H9 (cell line): ENCODE results near the gene METRNL. TPM values are rescaled to one million over a fixed set of nuclear protein-coding genes. Genes with fewer than 3 reads are reported as not detected.
A peak's percentile ranks its signal among the peaks of the same experiment; 100 is the strongest.

Experiments
- DNase-seq: peaks from one replicate; pipeline ENCODE4 v3.0.0-alpha.2; 2017
- H2AFZ ChIP-seq: one replicate; pipeline ENCODE4 v1.6.1; 2013; ENCODE audit warnings: mild to moderate bottlenecking, low read length, control low read depth, moderate library complexity
- H2AK5ac ChIP-seq: 2 replicates; pipeline ENCODE4 v1.6.1; 2013; ENCODE audit warnings: low read length, control low read depth, mixed read lengths; ENCODE audit not compliant: insufficient read length
- H2BK120ac ChIP-seq: one replicate; pipeline ENCODE4 v1.6.1; 2013; ENCODE audit warnings: low read depth, mild to moderate bottlenecking, low read length, control low read depth, inconsistent platforms; ENCODE audit not compliant: poor library complexity, severe bottlenecking
- H2BK12ac ChIP-seq: 2 replicates; pipeline ENCODE4 v1.6.1; 2013; ENCODE audit warnings: low read length, control low read depth, mixed read lengths, low read depth; ENCODE audit not compliant: insufficient read length
- H2BK15ac ChIP-seq: 2 replicates; pipeline ENCODE4 v1.6.1; 2013; ENCODE audit warnings: low read depth, low read length, control low read depth
- H2BK20ac ChIP-seq: one replicate; pipeline ENCODE4 v1.6.1; 2013; ENCODE audit warnings: low read depth, mild to moderate bottlenecking, low read length, control low read depth, inconsistent platforms; ENCODE audit not compliant: poor library complexity, severe bottlenecking
- H2BK5ac ChIP-seq: 2 replicates; pipeline ENCODE4 v1.6.1; 2013; ENCODE audit warnings: low read length, control low read depth, mixed read lengths; ENCODE audit not compliant: insufficient read length
- H3K14ac ChIP-seq: 2 replicates; pipeline ENCODE4 v1.6.1; 2013; ENCODE audit warnings: low read length, control low read depth; ENCODE audit not compliant: insufficient read depth
- H3K18ac ChIP-seq: 2 replicates; pipeline ENCODE4 v1.6.1; 2013; ENCODE audit warnings: low read depth, mild to moderate bottlenecking, mixed read lengths, low read length, control low read depth; ENCODE audit not compliant: insufficient read length
- H3K23ac ChIP-seq: 2 replicates; pipeline ENCODE4 v1.6.1; 2013; ENCODE audit warnings: low read length, control low read depth, mixed read lengths, low read depth; ENCODE audit not compliant: insufficient read length
- H3K23me2 ChIP-seq: 2 replicates; pipeline ENCODE4 v1.6.1; 2013; ENCODE audit warnings: low read depth, mild to moderate bottlenecking, mixed read lengths, low read length, control low read depth; ENCODE audit not compliant: insufficient read length, poor library complexity, severe bottlenecking
- H3K27ac ChIP-seq: 2 replicates; pipeline ENCODE4 v1.5.1; 2013; ENCODE audit warnings: low read length, control low read depth, mixed read lengths, low read depth; ENCODE audit not compliant: insufficient read length
- H3K27me3 ChIP-seq: 2 replicates; pipeline ENCODE4 v1.6.1; 2013; ENCODE audit warnings: low read length, control low read depth, inconsistent platforms; ENCODE audit not compliant: insufficient read depth
- H3K4ac ChIP-seq: 2 replicates; pipeline ENCODE4 v1.6.1; 2013; ENCODE audit warnings: low read depth, mild to moderate bottlenecking, control low read depth, inconsistent platforms, low read length, moderate library complexity
- H3K4me1 ChIP-seq: 2 replicates; pipeline ENCODE4 v1.6.1; 2013; ENCODE audit warnings: low read length, control low read depth, inconsistent platforms; ENCODE audit not compliant: insufficient read depth
- H3K4me2 ChIP-seq: 2 replicates; pipeline ENCODE4 v1.6.1; 2013; ENCODE audit warnings: low read length, control low read depth, mixed read lengths; ENCODE audit not compliant: insufficient read length, insufficient read depth
- H3K56ac ChIP-seq: 2 replicates; pipeline ENCODE4 v1.6.1; 2013; ENCODE audit warnings: low read depth, mild to moderate bottlenecking, mixed read lengths, low read length, control low read depth; ENCODE audit not compliant: insufficient read length
- H3K79me1 ChIP-seq: 2 replicates; pipeline ENCODE4 v1.6.1; 2013; ENCODE audit warnings: low read depth, mild to moderate bottlenecking, moderate library complexity, low read length, control low read depth, inconsistent platforms; ENCODE audit not compliant: insufficient read depth, poor library complexity, severe bottlenecking
- H3K79me2 ChIP-seq: 2 replicates; pipeline ENCODE4 v1.6.1; 2013; ENCODE audit warnings: low read length, control low read depth, inconsistent platforms; ENCODE audit not compliant: insufficient read depth
- H3K9ac ChIP-seq: 2 replicates; pipeline ENCODE4 v1.6.1; 2013; ENCODE audit warnings: low read length, control low read depth, mixed read lengths; ENCODE audit not compliant: insufficient read length; ENCODE audit errors: extremely low read depth
- H3K9me3 ChIP-seq: one replicate; pipeline ENCODE4 v1.6.1; 2013; ENCODE audit warnings: low read depth, low read length, inconsistent platforms; ENCODE audit not compliant: control insufficient read depth
- H3T11ph ChIP-seq: one replicate; pipeline ENCODE4 v1.6.1; 2013; ENCODE audit warnings: mild to moderate bottlenecking, low read length, control low read depth, inconsistent platforms
- H4K20me1 ChIP-seq: one replicate; pipeline ENCODE4 v1.6.1; 2013; ENCODE audit not compliant: control insufficient read depth, insufficient read length, insufficient read depth
- H4K5ac ChIP-seq: 2 replicates; pipeline ENCODE4 v1.6.1; 2013; ENCODE audit warnings: low read depth, mild to moderate bottlenecking, mixed read lengths, low read length, control low read depth; ENCODE audit not compliant: insufficient read length
- H4K8ac ChIP-seq: replicated peaks from 2 replicates; pipeline ENCODE4 v1.6.1; 2013; ENCODE audit warnings: low read length, control low read depth, mixed read lengths, low read depth; ENCODE audit not compliant: insufficient read length
- H4K91ac ChIP-seq: 2 replicates; pipeline ENCODE4 v1.6.1; 2013; ENCODE audit warnings: low read depth, mild to moderate bottlenecking, moderate library complexity, mixed read lengths, low read length, control low read depth; ENCODE audit not compliant: insufficient read length
- H3K27ac Mint-ChIP-seq, 3 experiments: 2 replicates in 2 of 3; 3 replicates in 1 of 3; pipeline ENCODE4 v1.8.0; 2020 to 2021; ENCODE audit warnings: mixed read lengths in 3 of 3, mild to moderate bottlenecking in 1 of 3, moderate library complexity in 1 of 3
- H3K27me3 Mint-ChIP-seq: 2 replicates; pipeline ENCODE4 v1.8.0; 2021; ENCODE audit warnings: low read depth, mild to moderate bottlenecking, moderate library complexity, mixed read lengths
- H3K36me3 Mint-ChIP-seq, 3 experiments: 2 replicates in 2 of 3; 3 replicates in 1 of 3; pipeline ENCODE4 v1.8.0; 2020 to 2021; ENCODE audit warnings: low read depth in 3 of 3, mixed read lengths in 3 of 3; ENCODE audit not compliant: insufficient read depth in 1 of 3
- H3K4me1 Mint-ChIP-seq, 2 experiments: 2 replicates each; pipeline ENCODE4 v1.8.0; 2020; ENCODE audit warnings: mixed read lengths in 2 of 2
- H3K4me3 Mint-ChIP-seq, 2 experiments: 2 replicates in 1 of 2; 3 replicates in 1 of 2; pipeline ENCODE4 v1.8.0; 2020 to 2021; ENCODE audit warnings: mild to moderate bottlenecking in 2 of 2, mixed read lengths in 2 of 2, moderate library complexity in 1 of 2
- H3K9me3 Mint-ChIP-seq, 2 experiments: 2 replicates in 1 of 2; 3 replicates in 1 of 2; pipeline ENCODE4 v1.8.0; 2020; ENCODE audit warnings: mild to moderate bottlenecking in 2 of 2, mixed read lengths in 2 of 2, moderate library complexity in 1 of 2
- CTCF ChIP-seq: fragments of 200-600 bp; sonication (generic); conservative IDR thresholded peaks from 3 replicates; pipeline ENCODE4 v1.8.0; 2021; ENCODE audit warnings: antibody characterized with exemption, mild to moderate bottlenecking
- WGBS: extraction: QIAGEN DNeasy Blood & Tissue Kit; methylation state at CpG from one replicate; pipeline ENCODE4 v1.1.7; 2013; ENCODE audit warnings: missing lambda C conversion rate, low lambda C conversion rate, mixed read lengths; ENCODE audit not compliant: insufficient read length; ENCODE audit errors: extremely low coverage; 5-methylcytosine and 5-hydroxymethylcytosine counted together
- total RNA-seq: library from RNA; stranded (reverse); gene quantifications from 2 replicates; pipeline ENCODE4 v1.2.1, GENCODE V29; 2021

The METRNL gene
- total RNA-seq, 1 experiment from 2014 or later, result 21.4 TPM

- no peak overlapping the region for H4K5ac ChIP-seq
- H3K4me1 Mint-ChIP-seq, result no peaks in the 10 kb centered on the region
- no peak overlapping the region for H4K91ac ChIP-seq
- peak; percentile 28 for DNase-seq
- no peak overlapping the region for H2BK15ac ChIP-seq
- no peaks in the 10 kb centered on the region for H3K27me3 ChIP-seq
- H3K4me1 ChIP-seq, result no peaks in the 10 kb centered on the region
- no peak overlapping the region for H2BK20ac ChIP-seq
- H3K9me3 ChIP-seq, result no peaks in the 10 kb centered on the region
- no peak overlapping the region for H3K56ac ChIP-seq
- no peak overlapping the region for H4K8ac ChIP-seq
- no peak overlapping the region for H3K4me2 ChIP-seq
- H3K79me2 ChIP-seq, result no peaks in the 10 kb centered on the region
- H3K23me2 ChIP-seq, result no peaks in the 10 kb centered on the region
- H3K9ac ChIP-seq, result no peak overlapping the region
- no peaks in the 10 kb centered on the region; a peak in 1 of 7 replicates for H3K36me3 Mint-ChIP-seq
- H3T11ph ChIP-seq, result no peak overlapping the region
- TF ChIP-seq CTCF, result no peak
- no peak overlapping the region for H3K23ac ChIP-seq
- no peak overlapping the region for H3K27ac ChIP-seq
- H3K27ac Mint-ChIP-seq, result no peak overlapping the region
- no peak overlapping the region for H2BK120ac ChIP-seq
- H3K79me1 ChIP-seq, result no peaks in the 10 kb centered on the region
- H3K14ac ChIP-seq, result no peak overlapping the region
- H4K20me1 ChIP-seq, result no peaks in the 10 kb centered on the region
- no peak overlapping the region for H2BK12ac ChIP-seq
- no peak overlapping the region for H3K4me3 Mint-ChIP-seq
- peaks cover 18% of the 10 kb centered on the region for H3K27me3 Mint-ChIP-seq
- H3K9me3 Mint-ChIP-seq, result peaks cover 0 to 2% of the 10 kb centered on the region in 2 experiments; a peak in 3 of 5 replicates
- no peak overlapping the region for H2BK5ac ChIP-seq
- H2AFZ ChIP-seq, result no peak overlapping the region
- H3K18ac ChIP-seq, result no peak overlapping the region
- H2AK5ac ChIP-seq, result no peak overlapping the region
- no peak overlapping the region for H3K4ac ChIP-seq
- no CpG with 5 or more reads among the region's 32 CpGs for WGBS
These were observed 49.2 kb downstream of the METRNL start for GRCh38 chr17:83128306-83129240.
